ENCODE results near the gene INPP5A.

The INPP5A gene

DNA sequence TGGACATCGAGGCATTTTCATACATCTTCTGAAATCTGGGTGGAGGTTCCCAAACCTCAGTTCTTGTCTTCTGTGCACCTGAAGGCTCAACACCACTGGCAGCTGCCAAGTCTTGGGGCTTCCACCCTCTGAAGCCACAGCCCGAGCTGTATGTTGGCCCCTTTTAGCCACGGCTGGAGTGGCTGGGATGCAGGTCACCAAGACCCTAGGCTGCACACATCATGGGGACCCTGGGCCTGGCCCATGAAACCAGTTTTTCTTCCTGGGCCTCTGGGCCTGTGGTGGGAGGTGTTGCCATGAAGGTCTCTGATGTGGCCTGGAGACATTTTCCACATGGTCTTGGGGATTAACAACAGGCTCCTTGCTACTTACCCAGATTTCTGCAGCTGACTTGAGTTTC, 62.1 kb downstream of the INPP5A start:
- in situ Hi-C loops (cut with MboI; ENCODE audit: low pct_unique_long_range_greater_than_20kb, low sequenced_read_pairs), result no loop called here
- no peak for DNase-seq

DNA sequence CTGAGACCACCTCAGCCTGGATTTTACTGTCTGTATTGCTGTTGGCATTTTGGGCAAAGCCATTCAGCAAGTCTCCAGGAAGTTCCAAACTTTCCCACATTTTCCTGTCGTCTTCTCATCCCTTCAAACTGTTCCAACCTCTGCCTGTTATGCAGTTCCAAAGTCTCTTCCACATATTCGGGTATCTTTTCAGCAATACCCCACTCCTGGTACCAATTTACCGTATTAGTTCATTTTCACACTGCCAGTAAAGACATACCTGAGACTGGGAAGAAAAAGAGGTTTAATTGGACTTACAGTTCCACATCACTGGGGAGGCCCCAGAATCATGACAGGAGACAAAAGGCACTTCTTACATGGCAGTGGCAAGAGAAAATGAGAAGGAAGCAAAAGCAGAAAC, 62.8 kb downstream of the INPP5A start:
- in situ Hi-C loops (cut with MboI; ENCODE audit: low pct_unique_long_range_greater_than_20kb, low sequenced_read_pairs), result no loop called here
- no peak for DNase-seq

DNA sequence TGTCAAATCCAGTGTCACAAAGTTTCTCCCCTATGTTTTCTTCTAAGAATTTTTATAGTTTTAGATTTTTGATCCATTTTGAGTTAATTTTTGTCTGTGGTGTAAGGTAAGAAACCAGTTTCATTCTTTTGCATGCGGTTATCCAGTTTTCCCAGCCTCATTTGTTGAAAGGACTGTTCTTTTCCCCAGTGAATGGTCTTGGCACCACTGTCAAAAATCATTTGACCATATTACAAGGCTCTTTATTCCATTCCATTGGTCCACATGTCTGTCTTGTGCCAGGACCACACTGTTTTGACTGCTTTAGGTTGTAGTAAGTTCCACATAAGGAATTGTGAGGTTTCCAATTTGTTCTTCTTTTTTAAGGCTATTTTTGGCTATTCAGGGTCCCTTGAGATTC, 64.0 kb downstream of the INPP5A start:
- in situ Hi-C loops (cut with MboI; ENCODE audit: low pct_unique_long_range_greater_than_20kb, low sequenced_read_pairs), result no loop called here
- no peak for DNase-seq

DNA sequence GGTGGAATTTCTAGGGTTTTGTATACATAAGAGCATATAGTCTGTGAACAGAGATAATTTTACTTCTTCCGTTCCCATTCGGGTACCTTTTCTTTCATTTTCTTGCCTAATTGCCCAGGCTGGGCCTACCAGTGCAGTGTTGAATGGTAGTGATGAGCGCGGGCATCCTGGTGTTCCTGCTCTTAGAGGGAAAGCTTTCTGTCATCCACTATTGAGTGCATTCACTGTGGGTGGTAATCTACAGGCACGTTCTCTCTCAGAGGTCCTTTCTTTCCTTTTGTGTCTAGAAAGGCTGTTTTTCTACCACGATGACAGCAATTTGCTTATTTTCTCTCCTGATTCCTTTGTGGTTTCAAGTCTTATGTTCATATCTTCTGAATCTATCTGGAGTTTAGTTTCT, 65.0 kb downstream of the INPP5A start:
- in situ Hi-C loops (cut with MboI; ENCODE audit: low pct_unique_long_range_greater_than_20kb, low sequenced_read_pairs), result no loop called here
- DNase-seq, result no peak

DNA sequence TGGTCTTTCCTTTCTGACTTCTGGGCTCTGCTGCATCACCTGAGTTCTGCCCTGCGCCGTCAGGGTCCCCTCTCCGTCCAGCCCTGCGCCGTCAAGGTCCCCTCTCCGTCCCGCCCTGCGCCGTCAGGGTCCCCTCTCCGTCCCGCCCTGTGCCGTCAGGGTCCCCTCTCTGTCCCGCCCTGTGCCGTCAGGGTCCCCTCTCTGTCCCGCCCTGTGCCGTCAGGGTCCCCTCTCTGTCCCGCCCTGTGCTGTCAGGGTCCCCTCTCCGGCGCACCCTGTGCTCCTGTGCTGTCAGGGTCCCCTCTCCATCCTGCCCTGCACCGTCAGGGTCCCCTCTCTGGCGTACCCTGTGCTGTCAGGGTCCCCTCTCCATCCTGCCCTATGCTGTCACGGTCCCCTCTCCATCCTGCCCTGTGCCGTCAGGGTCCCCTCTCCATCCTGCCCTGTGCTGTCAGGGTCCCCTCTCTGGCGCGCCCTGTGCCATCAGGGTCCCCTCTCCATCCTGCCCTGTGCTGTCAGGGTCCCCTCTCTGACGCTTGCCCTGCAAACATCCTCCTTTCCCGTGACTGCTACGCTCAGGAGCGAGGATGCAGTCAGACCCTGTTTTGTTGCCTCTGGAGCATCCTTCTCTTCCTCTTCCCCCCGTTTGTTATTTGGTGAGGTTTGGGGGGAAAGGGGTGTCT, 66.4 kb downstream of the INPP5A start:
- in situ Hi-C loops (cut with MboI; ENCODE audit: low pct_unique_long_range_greater_than_20kb, low sequenced_read_pairs), result no loop called here
- no peak for DNase-seq

DNA sequence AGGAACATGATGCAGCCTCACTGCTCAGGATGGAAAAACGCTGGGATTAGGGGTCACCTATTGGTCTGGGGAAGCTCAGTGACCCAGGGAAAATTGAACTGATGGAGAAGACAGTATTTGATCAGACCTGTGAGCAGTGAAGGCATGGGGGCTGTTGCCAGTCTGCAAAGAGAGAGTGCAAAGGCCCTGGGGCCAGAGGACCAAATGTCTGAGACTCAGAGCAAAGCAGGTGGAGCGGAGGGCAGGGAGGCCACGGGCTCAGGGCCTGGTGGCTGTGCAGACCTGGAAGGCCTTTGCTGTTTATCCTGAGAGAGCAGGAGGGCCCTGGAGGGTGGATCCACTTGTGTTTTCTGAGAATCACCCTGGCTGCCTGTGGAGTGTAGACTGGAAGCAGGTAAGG, 67.1 kb downstream of the INPP5A start:
- DNase-seq, result no peak
- in situ Hi-C loops (cut with MboI; ENCODE audit: low pct_unique_long_range_greater_than_20kb, low sequenced_read_pairs), result no loop called here

DNA sequence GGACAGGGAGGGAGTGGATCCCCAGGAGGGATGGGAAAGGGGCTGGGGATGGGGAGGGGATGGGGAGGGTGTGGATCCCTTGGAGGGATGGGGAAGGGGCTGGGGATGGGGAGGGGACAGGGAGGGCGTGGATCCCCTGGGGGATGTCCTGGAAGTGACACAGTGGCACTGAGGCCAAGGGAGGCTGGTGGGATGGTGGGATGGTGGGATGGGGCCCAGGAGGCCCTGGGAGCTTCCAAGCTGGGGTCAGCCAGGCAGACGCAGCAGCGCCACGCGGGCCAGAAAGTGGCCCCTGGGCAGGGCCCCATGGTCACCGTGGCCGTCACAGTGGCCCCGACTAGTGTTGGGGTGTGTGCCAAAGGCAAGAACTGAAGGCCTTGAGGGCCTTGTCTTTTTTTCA, 67.8 kb downstream of the INPP5A start:
- no peak for DNase-seq
- in situ Hi-C loops (cut with MboI; ENCODE audit: low pct_unique_long_range_greater_than_20kb, low sequenced_read_pairs), result no loop called here

DNA sequence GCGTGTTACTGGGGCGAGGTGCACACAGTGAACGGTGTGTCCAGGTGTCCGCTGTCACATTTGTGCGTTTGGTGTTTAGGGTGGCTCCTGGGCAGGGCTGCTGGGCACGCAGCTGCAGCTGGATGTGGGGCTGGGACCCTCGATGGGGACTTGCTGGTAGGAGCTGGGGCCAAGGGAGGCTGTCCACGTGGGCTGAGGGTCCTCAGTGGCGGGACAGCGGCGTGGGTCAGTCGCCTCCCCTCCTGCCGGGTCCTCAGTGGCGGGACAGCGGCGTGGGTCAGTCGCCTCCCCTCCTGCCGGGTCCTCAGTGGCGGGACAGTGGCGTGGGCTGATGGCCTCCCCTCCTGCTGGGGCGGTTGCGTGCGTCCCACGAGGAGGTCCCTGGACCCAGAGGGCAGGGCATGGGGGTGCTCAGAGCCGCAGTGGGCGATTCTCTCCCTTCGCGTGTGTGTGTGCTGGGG, 68.5 kb downstream of the INPP5A start:
- no peak for DNase-seq
- in situ Hi-C loops (cut with MboI; ENCODE audit: low pct_unique_long_range_greater_than_20kb, low sequenced_read_pairs), result no loop called here

DNA sequence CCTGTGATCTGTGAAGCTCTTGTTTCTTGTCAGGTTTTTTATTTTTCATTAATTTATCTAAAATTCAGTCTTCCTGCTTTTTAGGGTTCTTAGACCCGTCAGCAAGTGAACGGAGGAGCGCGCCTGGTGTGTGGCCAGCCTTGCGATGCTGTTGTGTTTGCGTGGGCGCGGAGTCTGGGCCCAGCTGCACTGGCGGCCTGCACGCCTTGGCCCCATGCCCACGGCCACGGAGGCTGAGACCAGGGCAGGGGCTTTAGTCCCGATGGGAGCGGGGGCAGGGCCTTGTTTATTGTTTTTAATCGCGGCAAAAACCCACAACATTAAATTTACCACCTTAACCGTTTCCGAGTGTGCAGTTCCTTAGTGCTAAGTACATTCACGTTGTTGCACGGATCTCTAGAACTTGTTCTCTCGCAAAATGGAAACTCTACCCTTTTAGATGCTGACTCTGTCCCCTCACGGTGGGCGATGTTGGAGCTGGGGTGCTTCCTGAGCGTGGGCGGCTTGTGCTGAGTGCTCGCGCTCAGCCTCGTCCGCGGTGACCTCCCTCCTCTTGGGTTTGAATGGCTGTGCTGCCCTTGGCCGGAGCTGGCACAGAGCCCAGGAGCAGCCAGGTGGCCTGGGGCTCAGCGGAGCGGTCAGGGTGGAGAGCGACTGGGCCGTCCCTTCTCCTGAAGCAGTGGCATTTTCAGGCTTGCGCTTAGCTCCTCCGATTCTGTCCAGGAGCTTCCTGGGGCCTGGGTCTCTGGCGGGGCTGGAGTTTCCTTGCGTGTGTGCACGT, 69.1 kb downstream of the INPP5A start:
- DNase-seq, result no peak
- in situ Hi-C loops (cut with MboI; ENCODE audit: low pct_unique_long_range_greater_than_20kb, low sequenced_read_pairs), result no loop called here

DNA sequence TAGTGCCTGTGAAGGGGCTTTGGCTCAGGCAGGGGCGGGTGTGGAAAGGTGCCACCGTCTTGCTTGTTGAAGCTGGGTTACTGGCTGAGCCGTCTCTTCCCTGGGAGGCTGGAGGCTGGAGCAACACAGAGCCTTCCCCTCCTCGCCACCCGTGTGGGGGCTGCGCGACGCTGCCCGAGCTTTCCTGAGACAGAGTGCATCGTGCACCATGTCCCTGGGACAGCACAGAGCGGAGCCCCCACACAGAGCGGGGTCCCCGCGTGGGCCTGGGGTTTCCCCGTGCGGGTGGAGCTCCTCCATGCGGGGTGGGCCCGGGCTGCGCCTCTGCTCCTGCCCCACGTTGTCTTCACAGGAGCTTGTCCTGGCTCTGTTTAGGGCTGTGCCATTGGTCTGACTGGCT, 69.9 kb downstream of the INPP5A start:
- in situ Hi-C loops (cut with MboI; ENCODE audit: low pct_unique_long_range_greater_than_20kb, low sequenced_read_pairs), result no loop called here
- no peak for DNase-seq

DNA sequence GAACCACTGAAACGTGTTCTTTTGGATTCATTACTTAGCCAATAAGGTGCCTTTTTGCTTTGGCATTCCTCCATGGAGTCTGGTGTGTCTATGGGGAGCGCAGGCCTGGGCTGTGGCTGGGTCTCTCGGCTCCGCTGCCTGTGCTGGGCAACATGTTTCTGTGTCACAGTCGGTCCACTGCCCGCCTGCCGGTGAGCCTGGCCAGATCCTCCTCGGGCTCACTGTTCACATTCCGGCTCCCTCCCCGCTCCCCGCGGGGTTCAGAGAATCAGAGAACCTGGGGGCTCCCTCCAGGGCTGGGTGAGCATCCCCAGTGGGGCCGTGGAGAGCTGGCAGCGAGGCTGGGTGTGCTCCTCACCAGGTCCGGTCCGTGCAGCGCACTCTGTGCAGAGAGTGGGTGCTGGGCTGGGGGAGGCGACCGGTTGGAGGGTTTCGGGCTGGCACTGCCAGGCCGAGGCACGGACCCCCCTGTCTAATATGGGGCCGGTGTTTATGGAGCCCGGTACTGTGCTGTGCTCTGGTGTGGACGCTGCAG, 70.4 kb downstream of the INPP5A start:
- in situ Hi-C loops (cut with MboI; ENCODE audit: low pct_unique_long_range_greater_than_20kb, low sequenced_read_pairs), result no loop called here
- no peak for DNase-seq

DNA sequence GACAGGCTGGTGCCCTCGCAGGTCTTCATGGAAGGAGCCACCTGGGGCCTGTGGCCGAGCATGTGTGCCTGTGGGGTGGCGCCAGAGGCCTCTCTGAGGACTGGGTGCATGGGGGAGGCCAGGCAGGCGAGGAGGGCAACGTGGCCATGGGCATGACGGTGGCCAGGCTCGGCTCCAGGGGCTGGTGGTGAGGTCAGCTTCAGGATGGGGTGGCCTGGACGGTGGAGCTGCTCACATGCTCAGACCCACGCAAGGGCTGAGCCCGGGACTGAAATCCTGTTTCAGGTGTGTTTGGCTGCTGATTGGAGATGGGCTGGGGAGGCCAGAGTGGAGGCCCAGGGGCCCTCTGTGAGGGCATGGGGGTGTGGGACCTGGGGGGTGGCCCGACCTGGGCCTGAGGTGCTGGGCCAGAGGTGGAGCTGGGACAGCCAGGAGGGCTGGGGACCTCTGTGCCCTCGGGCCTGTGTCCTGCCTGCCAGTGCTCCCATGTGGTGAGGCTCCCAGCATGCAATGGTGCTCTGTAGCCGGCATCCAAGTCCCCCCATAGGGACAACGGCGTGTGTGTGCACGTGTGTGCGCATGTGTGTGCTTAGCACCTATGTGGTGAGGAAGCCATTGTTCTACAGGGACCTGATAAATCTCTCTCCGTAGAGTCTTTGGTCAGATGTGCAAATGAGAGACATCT, 71.1 kb downstream of the INPP5A start:
- in situ Hi-C loops (cut with MboI; ENCODE audit: low pct_unique_long_range_greater_than_20kb, low sequenced_read_pairs), result no loop called here

DNA sequence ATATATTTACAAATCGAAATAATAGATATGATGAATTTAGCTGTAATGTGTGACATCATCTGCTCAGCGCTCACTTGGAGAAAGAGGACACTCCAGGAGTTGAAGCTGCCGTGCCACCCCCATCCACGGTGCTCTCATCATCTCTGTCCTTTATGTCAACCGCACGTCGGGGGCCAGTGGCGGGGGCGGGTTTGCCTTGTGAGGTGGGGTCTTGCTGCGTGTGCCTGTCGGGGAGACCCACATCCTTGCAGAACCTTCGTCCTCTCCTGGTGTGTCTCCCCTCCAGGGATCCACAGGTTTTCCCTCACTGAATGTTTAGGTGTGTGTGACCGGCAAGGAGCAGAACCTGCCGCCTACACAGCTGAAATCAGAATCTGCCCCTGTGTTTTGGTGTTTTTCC, 71.6 kb downstream of the INPP5A start:
- no peak for DNase-seq
- in situ Hi-C loops (cut with MboI; ENCODE audit: low pct_unique_long_range_greater_than_20kb, low sequenced_read_pairs), result no loop called here

More for the DNA sequence above, 71.1 kb downstream of the INPP5A start:
- DNase-seq, result no peak

DNA sequence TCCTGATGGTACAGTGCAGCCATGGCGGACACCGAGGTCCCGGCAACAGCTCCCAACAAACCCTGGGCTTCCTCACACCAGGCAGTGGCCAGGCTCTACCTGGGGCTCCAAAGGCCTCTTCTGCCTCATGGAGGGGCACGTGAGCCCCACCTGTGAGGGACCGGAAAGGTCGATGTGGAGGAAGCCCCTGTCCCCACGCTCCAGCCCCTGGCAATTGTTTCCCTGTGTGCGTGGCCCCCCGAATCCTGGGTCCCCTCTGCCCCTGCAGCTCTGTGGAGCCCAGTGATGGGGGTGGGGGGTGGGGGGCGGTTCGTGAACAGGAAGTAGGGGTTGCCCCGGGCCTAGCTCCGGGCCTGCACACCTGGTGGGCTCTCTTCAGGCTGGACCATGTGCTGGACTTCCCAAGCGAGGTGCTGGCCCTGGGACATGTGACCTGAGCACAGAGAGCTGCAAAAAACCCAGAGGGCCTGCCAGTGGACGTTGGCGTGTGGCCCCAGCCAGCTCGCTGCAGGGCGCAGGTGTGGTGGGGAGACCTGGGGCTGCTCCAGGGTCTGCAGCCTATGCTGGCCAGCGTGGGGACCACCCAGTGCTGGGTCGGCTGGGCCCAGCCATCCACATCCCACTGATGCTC, 72.6 kb downstream of the INPP5A start:
- in situ Hi-C loops (cut with MboI; ENCODE audit: low pct_unique_long_range_greater_than_20kb, low sequenced_read_pairs), result no loop called here
- DNase-seq, result no peak

DNA sequence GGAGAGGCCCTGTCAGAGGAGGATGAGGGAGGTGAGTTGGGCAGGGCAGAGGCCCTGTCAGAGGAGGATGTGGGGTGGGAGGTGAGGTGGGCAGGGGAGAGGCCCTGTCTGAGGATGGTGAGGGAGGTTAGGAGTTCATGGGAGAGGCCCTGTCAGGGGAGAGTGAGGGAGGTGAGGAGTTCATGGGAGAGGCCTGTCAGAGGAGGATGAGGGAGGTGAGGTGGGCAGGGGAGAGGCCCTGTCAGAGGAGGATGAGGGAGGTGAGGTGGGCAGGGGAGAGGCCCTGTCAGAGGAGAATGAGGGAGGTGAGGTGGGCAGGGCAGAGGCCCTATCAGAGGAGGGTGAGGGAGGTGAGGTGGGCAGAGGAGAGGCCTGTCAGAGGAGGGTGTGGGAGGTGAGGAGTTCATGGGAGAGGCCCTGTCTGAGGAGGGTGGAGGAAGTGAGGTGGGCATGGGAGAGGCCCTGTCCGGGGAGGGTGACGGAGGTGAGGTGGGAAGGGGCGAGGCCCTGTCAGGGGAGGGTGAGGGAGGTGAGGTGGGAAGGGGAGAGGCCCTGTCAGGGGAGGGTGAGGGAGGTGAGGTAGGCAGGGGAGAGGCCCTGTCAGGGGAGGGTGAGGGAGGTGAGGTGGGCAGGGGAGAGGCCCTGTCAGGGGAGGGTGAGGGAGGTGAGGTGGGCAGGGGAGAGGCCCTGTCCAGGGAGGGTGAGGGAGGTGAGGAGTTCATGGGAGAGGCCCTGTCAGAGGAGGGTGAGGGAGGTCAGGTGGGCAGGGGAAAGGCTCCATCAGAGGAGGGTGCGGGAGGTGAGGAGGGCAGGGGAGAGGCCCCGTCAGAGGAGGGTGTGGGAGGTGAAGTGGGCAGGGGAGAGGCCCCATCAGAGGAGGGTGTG, 73.7 kb downstream of the INPP5A start:
- DNase-seq, result no peak
- in situ Hi-C loops (cut with MboI; ENCODE audit: low pct_unique_long_range_greater_than_20kb, low sequenced_read_pairs), result no loop called here

DNA sequence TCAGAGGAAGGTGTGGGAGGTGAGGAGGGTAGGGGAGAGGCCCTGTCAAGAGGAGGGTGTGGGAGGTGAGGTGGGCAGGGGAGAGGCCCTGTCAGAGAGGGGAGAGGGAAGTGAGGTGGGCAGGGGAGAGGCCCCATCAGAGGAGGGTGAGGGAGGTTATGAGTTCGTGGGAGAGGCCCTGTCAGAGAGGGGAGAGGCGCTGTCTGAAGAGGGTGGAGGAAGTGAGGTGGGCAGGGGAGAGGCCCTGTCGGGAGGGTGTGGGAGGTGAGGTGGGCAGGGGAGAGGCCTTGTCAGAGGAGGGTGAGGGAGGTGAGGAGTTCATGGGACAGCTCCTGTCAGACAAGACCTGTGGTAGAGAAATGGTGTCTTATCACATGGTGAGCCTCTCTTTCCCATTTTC, 74.4 kb downstream of the INPP5A start:
- in situ Hi-C loops (cut with MboI; ENCODE audit: low pct_unique_long_range_greater_than_20kb, low sequenced_read_pairs), result no loop called here
- DNase-seq, result peak; percentile 40

DNA sequence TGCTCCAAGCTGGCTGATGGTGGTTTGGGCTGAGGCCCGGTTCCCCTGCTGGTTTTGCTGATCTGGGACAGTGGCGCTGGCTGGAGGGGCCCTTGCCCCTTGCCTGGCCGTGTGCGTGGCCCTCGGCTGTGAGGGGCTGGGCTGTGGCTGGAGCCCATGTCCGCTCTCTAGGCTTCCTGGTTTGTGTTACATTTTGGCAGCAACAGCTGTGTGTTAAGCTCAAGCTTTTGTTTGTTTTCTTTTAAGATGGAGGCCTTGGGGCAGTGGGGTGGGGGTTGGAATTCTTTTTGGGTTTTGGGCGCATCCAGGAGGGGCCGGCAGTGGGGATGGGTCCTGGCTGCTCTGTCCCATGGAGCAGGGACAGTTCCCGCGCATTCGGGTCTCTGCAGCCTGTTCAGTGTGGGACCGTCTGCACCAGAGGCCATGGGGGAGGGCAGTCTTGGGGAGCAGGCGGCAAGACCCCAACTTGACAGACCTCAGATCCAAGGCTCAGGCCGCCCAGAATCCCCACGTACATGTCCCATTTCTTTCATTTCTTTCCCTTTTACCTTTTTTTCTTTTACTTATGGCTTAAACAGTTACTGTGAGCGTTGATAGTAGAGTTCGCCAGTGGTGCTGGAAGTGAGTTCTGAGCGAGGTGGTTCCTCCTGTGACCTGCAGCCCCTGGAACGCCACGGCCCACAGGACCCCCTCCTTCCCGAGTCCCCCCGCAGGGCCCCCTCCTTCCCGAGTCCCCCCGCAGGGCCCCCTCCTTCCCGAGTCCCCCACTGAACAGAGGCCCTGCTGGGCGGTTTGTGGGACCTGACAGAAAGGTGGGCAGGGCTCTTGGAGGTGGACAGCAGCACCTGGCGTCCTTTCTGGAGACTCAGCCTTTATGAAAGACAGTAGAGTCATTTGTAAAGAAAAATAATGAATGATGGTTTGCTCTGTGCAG, 75.3 kb downstream of the INPP5A start:
- DNase-seq, result no peak
- in situ Hi-C loops (cut with MboI; ENCODE audit: low pct_unique_long_range_greater_than_20kb, low sequenced_read_pairs), result no loop called here
